ENCODE data around the gene DNAJB11.

GRCh38 chr3:186619787-186620212, 49.3 kb downstream of the DNAJB11 start:
- TF ChIP-seq POLR2A (IDR thresholded peaks at IDR 0.05) = no peak
- TF ChIP-seq CTCF (IDR thresholded peaks at IDR 0.05) = no peak
